Upper lobe of left lung (tissue), 4 donors: ENCODE data around the gene EPC2.
A peak's percentile ranks its signal among the peaks of the same experiment; 100 is the strongest.

Experiments
- EP300 ChIP-seq, 4 donors: sonication (generic); formaldehyde crosslinking; IDR thresholded peaks; one replicate each; pipeline ENCODE4 v1.5.1; 2017; ENCODE audit warnings: antibody characterized with exemption in 4 of 4, control low read depth in 2 of 4
- POLR2A ChIP-seq, 4 donors: fragments of 450-650 bp; IDR thresholded peaks; one replicate each; pipeline ENCODE4 v1.5.1; 2016 to 2017; ENCODE audit warnings: antibody characterized with exemption in 4 of 4, mild to moderate bottlenecking in 2 of 4
- POLR2AphosphoS5 ChIP-seq, 2 donors: sonication (generic); formaldehyde crosslinking; IDR thresholded peaks; one replicate each; pipeline ENCODE4 v1.5.1; 2017; ENCODE audit warnings: antibody characterized with exemption in 2 of 2
- TF ChIP-seq, protein P1 (sequence below), 6 experiments: fragments of 450-650 bp in 4 of 6; fragments of 200-600 bp in 2 of 6; sonication (generic) in 2 of 6; IDR thresholded peaks; one replicate each; pipeline ENCODE4 v1.5.1; 2016 to 2019; ENCODE audit warnings: antibody characterized with exemption in 6 of 6

DNA sequence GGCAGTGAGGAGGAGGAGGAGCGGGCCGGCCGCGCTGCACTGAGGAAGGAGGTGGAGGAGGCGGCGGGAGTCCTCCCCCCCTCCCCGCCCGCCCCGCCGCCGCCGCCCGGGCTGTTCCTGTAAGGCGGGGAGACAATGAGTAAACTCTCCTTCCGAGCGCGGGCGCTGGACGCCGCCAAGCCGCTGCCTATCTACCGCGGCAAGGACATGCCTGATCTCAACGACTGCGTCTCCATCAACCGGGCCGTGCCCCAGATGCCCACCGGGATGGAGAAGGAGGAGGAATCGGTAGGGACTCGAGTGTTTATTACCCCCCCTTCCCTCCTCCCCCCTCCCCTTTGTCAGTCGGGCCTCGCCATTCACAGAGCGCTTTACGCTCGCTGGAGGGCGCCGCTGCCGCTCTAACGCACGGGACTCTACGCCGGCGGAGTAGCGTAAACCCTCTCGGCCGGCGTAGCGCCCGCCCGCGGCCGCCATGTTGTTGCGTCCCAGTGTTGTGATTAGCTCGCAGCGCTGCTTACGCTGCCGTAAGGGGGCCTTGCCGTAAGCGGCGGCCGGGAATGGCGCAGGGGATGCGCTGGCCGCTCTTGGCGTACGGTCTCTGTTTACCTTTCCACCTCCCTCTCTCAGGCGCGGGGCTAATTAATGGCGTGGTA is 460 bp downstream of the EPC2 start:
- TF ChIP-seq POLR2A (IDR thresholded peaks at IDR 0.05) (no peak), EP300 (IDR thresholded peaks at IDR 0.05) (no peak), POLR2AphosphoS5 (IDR thresholded peaks at IDR 0.05) (peak; percentile 52 to 57)
- TF ChIP-seq, protein P1, sequence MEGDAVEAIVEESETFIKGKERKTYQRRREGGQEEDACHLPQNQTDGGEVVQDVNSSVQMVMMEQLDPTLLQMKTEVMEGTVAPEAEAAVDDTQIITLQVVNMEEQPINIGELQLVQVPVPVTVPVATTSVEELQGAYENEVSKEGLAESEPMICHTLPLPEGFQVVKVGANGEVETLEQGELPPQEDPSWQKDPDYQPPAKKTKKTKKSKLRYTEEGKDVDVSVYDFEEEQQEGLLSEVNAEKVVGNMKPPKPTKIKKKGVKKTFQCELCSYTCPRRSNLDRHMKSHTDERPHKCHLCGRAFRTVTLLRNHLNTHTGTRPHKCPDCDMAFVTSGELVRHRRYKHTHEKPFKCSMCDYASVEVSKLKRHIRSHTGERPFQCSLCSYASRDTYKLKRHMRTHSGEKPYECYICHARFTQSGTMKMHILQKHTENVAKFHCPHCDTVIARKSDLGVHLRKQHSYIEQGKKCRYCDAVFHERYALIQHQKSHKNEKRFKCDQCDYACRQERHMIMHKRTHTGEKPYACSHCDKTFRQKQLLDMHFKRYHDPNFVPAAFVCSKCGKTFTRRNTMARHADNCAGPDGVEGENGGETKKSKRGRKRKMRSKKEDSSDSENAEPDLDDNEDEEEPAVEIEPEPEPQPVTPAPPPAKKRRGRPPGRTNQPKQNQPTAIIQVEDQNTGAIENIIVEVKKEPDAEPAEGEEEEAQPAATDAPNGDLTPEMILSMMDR (IDR thresholded peaks at IDR 0.05): peak in 4 of 6 experiments; percentile 28 to 63 (median 56)
